Measurements from ENCODE around the gene ELP4. TPM values are rescaled to one million over a fixed set of nuclear protein-coding genes. Genes with fewer than 3 reads are reported as not detected.

ELP4 gene
- total RNA-seq, 1 experiment from 2014 or later = 21.4 TPM

DNA sequence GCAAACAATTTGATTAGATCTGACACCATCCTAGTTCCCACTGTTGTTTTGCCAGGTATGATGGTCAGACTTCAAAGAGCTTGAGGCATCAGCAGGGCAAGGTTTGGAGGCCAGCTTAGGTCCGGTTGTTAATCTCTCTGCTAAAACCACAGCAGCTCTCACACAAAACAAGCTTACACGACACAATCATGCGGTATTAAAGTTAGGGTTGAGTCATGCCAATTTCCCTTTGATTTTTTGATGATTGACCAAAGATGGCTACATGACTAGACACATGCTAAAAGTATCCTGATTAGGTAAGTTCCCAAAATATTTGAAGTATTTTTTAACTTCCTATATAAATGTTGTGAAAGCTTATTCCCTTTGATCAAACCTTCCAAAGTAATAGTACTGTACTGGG lies 145.9 kb downstream of the ELP4 start:
- intact Hi-C loops (cut with micrococcal nuclease) = no loop called here
- Histone ChIP-seq H3K9ac (ENCODE audit: low read length) (no peak overlapping the region), H2AFZ (ENCODE audit: low read depth, low read length, poor library complexity, severe bottlenecking) (no peak overlapping the region), H3K4me1 (ENCODE audit: control insufficient read depth in 1 of 2, insufficient read depth in 2 of 2, low read length in 2 of 2) (peaks cover 15 to 28% of the 10 kb centered on the region in 2 experiments), H3K9me2 (ENCODE audit: insufficient read depth) (no peaks in the 10 kb centered on the region), H3K27ac (ENCODE audit: low read depth, low read length) (no peak overlapping the region), H3K27me3 (ENCODE audit: insufficient read depth, low read length) (no peaks in the 10 kb centered on the region), H3K9me3 (ENCODE audit: control insufficient read depth in 1 of 2, insufficient read depth in 1 of 2, low read depth in 1 of 2, low read length in 2 of 2) (no peaks in the 10 kb centered on the region), H3K79me2 (ENCODE audit: insufficient read depth, low read length) (no peaks in the 10 kb centered on the region), H3K4me3 (replicated peaks in 1 of 2; ENCODE audit: low read depth in 1 of 2, low read length in 2 of 2) (peak overlapping the region in 1 of 2 experiments; percentile 0; a peak in 1 of 4 replicates), H3K36me3 (ENCODE audit: control insufficient read depth in 1 of 2, insufficient read depth in 2 of 2, low read length in 2 of 2) (no peaks in the 10 kb centered on the region), H3K4me2 (ENCODE audit: low read length) (peak overlapping the region; percentile 43), H4K20me1 (ENCODE audit: insufficient read depth) (no peaks in the 10 kb centered on the region)
- DNase-seq (ENCODE audit: low read depth, low spot score) = peak; percentile 84
- ATAC-seq = peak; percentile 99
- RAD21 ChIA-PET (ENCODE audit: low non-redundant PET in 1 of 2, low total read pairs in 2 of 2, uncharacterized antibody in 2 of 2, unreplicated experiment in 2 of 2) = no interaction called here
- POLR2A ChIA-PET = no interaction called here
- CTCF ChIA-PET = interaction anchor here (3.6 kb wide), 1 partner anchor 14 kb away, joined by 24 read pairs; no protein-coding TSS in a partner anchor
- BruUV-seq (replicated peaks) = no TSS peak
- TF ChIP-seq, protein P1, sequence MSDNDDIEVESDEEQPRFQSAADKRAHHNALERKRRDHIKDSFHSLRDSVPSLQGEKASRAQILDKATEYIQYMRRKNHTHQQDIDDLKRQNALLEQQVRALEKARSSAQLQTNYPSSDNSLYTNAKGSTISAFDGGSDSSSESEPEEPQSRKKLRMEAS (IDR thresholded peaks at IDR 0.05) = peak; percentile 33; the same call in 1 of the 2 replicates
- TF ChIP-seq, protein P2, sequence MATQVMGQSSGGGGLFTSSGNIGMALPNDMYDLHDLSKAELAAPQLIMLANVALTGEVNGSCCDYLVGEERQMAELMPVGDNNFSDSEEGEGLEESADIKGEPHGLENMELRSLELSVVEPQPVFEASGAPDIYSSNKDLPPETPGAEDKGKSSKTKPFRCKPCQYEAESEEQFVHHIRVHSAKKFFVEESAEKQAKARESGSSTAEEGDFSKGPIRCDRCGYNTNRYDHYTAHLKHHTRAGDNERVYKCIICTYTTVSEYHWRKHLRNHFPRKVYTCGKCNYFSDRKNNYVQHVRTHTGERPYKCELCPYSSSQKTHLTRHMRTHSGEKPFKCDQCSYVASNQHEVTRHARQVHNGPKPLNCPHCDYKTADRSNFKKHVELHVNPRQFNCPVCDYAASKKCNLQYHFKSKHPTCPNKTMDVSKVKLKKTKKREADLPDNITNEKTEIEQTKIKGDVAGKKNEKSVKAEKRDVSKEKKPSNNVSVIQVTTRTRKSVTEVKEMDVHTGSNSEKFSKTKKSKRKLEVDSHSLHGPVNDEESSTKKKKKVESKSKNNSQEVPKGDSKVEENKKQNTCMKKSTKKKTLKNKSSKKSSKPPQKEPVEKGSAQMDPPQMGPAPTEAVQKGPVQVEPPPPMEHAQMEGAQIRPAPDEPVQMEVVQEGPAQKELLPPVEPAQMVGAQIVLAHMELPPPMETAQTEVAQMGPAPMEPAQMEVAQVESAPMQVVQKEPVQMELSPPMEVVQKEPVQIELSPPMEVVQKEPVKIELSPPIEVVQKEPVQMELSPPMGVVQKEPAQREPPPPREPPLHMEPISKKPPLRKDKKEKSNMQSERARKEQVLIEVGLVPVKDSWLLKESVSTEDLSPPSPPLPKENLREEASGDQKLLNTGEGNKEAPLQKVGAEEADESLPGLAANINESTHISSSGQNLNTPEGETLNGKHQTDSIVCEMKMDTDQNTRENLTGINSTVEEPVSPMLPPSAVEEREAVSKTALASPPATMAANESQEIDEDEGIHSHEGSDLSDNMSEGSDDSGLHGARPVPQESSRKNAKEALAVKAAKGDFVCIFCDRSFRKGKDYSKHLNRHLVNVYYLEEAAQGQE (IDR thresholded peaks at IDR 0.05; ENCODE audit: low read depth) = no peak
- TF ChIP-seq POLR2A (IDR thresholded peaks at IDR 0.05; ENCODE audit: borderline replicate concordance, extremely low read depth, insufficient read depth, insufficient read length) (no peak), CBX3 (IDR thresholded peaks at IDR 0.05; ENCODE audit: low read depth) (peak; percentile 45; the same call in 1 of the 2 replicates), ELF1 (IDR thresholded peaks at IDR 0.05; ENCODE audit: borderline replicate concordance, low read depth) (no peak), SRF (IDR thresholded peaks at IDR 0.05; ENCODE audit: low read depth) (peak; percentile 85), ZNF274 (IDR thresholded peaks at IDR 0.05; ENCODE audit: low read depth, low read length) (no peak), JUND (IDR thresholded peaks at IDR 0.05) (peak; percentile 70), SP1 (IDR thresholded peaks at IDR 0.05; ENCODE audit: low read depth) (peak; percentile 63), SIN3A (IDR thresholded peaks at IDR 0.05; ENCODE audit: low read depth) (peak; percentile 29; the same call in 1 of the 2 replicates), YY1 (IDR thresholded peaks at IDR 0.05; ENCODE audit: extremely low read depth, insufficient replicate concordance, low read depth, low read length) (no peak), EGR1 (IDR thresholded peaks at IDR 0.05; ENCODE audit: low read depth) (no peak), CEBPB (IDR thresholded peaks at IDR 0.05; ENCODE audit: low read depth) (peak; percentile 75), EZH2 (IDR thresholded peaks at IDR 0.05) (no peak), EZH2phosphoT487 (IDR thresholded peaks at IDR 0.05; ENCODE audit: borderline replicate concordance) (no peak), RAD21 (IDR thresholded peaks at IDR 0.05; ENCODE audit: low read depth) (no peak), FOSL1 (IDR thresholded peaks at IDR 0.05; ENCODE audit: low read depth) (peak; percentile 70), POLR2AphosphoS5 (IDR thresholded peaks at IDR 0.05; ENCODE audit: low read depth, low read length) (peak; percentile 17; the same call in 1 of the 2 replicates), TCF7L2 (IDR thresholded peaks at IDR 0.05; ENCODE audit: borderline replicate concordance, extremely low read depth, insufficient read depth, insufficient read length) (peak; percentile 88)
- TF ChIP-seq, protein P3, sequence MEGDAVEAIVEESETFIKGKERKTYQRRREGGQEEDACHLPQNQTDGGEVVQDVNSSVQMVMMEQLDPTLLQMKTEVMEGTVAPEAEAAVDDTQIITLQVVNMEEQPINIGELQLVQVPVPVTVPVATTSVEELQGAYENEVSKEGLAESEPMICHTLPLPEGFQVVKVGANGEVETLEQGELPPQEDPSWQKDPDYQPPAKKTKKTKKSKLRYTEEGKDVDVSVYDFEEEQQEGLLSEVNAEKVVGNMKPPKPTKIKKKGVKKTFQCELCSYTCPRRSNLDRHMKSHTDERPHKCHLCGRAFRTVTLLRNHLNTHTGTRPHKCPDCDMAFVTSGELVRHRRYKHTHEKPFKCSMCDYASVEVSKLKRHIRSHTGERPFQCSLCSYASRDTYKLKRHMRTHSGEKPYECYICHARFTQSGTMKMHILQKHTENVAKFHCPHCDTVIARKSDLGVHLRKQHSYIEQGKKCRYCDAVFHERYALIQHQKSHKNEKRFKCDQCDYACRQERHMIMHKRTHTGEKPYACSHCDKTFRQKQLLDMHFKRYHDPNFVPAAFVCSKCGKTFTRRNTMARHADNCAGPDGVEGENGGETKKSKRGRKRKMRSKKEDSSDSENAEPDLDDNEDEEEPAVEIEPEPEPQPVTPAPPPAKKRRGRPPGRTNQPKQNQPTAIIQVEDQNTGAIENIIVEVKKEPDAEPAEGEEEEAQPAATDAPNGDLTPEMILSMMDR (IDR thresholded peaks at IDR 0.05 in 2 of 3, conservative IDR thresholded peaks at IDR 0.05 in 1 of 3; ENCODE audit: borderline replicate concordance in 1 of 3, insufficient read depth in 1 of 3, low read depth in 2 of 3, low read length in 2 of 3) = no peak
- TF ChIP-seq, protein P4, sequence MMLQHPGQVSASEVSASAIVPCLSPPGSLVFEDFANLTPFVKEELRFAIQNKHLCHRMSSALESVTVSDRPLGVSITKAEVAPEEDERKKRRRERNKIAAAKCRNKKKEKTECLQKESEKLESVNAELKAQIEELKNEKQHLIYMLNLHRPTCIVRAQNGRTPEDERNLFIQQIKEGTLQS (IDR thresholded peaks at IDR 0.05) = no peak

Measured in HCT116 (cell line).